Left colon (tissue), 2 donors: ENCODE measurements around the gene PIP5KL1. TPM values are rescaled to one million over a fixed set of nuclear protein-coding genes. Genes with fewer than 3 reads are reported as not detected.
A peak's percentile ranks its signal among the peaks of the same experiment; 100 is the strongest.

Source experiments
- ATAC-seq: fragments of 200-7000 bp; cut with Tn5 transposase; one replicate; pipeline ENCODE4 v1.9.1; 2020; ENCODE audit warnings: mild to moderate bottlenecking, moderate library complexity
- DNase-seq, 2 donors: peaks; one replicate each; pipeline ENCODE4 v3.0.0-alpha.2; 2020
- intact Hi-C, 2 donors: fragments of 100-400 bp; cut with DNase I in 1 of 2; cut with micrococcal nuclease in 1 of 2; formaldehyde crosslinking; loops; one replicate each; pipeline versions ENCODE4 v1.11.2 to v1.14.0; 2022; cut with DNase I, micrococcal nuclease
- total RNA-seq, 2 donors: library from RNA; stranded (reverse); fragmentation: NEBNext Ultra II Directional; extraction: Animal tissue kit (Norgen Biotek cat#: 25700); gene quantifications; one replicate each; pipeline ENCODE4 v1.2.1, GENCODE V29; 2021
- donor health status: DM: no; HTN: no; CAD: no.
- donor health status: DM: yes; HTN: yes; CAD: no.

PIP5KL1 gene
- total RNA-seq, 2 donors from 2014 or later: 1.3 to 1.9 TPM

DNA sequence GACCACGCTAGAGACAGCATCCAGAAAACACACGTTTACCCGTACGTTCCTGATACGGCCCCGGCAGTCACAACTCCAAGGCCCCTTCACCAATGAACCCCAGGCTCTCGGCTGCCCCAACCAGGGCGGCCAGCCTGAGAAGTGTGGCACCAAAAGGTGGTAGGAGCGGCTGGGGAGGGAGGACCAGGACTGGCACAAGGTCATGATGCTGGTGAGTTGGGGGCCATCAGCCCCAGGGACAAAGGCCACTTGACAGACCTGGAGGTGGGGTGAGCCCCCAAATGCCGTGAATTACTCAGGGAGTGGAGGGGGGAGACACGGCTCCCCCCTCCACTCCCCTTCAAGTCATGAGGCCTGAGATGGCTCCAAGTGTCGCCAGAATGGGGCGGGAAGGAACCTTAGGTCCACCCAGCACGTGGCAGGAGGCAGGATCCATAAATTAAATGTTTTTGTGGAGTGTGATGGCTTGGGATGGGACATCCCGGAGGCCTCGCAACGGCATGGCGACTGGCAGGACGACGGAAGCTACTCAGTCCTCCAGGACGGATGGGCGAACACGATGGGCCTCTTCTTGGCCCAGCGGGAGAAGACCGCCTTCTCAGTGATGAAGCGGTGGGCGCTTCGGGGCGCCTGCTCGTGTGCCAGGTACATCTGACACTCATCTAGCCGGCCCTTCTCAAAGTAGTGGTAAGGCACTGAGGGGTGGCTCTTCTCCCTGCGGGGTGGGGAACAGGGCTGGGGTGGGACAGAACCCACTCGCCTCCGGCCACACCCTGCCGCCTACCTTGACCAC, 22.5 kb downstream of the PIP5KL1 start:
- intact Hi-C loops: no loop called here
- DNase-seq (no peak), ATAC-seq (no peak)

DNA sequence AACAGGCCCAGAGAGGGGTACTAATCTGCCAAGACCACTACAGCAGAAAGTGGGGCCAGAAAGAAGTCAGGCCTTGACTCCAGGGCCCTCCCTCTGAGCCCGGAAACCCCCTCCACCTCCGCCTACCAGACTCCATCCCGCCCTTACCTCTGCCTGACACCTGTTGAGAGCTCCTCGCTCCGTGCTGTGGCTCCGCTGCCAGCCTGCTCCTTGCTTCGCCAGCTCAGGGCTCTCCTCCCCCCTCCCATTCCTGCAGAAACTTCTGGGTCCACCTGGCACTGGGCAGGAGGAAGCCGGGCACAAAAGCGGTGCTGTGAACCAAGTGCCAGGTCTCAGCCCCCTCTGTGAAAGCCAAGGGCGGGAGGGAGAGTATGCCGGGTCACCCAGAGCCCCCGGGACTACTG, 24.8 kb downstream of the PIP5KL1 start:
- peak; percentile 59 to 71 for DNase-seq
- intact Hi-C loops: no loop called here
- ATAC-seq: peak; percentile 5

DNA sequence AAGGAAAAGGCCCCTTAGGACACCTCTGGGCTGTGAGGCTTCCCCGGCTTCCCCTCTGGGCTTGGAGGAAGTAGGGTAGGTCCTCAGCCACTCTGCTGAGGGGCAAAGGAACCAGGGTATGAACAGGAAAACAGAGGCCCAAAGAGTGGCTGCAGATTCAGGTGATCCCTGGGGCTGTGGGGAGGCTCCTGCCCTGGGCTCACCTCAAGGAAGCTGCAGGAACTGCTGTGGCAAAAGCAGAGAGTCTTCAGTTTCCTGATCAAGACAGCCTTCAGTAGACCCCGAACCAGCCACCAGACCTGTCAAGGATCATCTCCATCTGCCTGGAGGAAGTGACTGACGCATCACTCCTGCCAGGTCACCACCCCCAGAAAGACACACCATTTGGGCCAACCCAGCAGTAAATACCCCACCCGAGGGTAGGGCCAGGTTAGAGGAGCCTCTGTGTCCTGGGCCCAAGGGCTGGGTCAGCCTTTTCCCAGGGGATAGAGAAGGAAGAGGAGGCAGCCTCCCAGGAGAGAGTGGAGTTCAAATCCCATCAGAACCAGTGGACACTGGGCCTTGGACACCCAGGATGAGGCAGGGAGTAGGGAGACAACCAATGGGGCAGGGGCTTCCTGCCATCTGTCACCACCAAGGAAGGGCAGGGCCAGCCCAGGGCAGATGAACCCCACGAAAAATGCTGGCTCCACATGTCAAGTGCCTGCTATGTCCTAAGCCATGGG, 25.4 kb downstream of the PIP5KL1 start:
- ATAC-seq: peak; percentile 79
- intact Hi-C loops: no loop called here
- peak; percentile 72 to 86 for DNase-seq

DNA sequence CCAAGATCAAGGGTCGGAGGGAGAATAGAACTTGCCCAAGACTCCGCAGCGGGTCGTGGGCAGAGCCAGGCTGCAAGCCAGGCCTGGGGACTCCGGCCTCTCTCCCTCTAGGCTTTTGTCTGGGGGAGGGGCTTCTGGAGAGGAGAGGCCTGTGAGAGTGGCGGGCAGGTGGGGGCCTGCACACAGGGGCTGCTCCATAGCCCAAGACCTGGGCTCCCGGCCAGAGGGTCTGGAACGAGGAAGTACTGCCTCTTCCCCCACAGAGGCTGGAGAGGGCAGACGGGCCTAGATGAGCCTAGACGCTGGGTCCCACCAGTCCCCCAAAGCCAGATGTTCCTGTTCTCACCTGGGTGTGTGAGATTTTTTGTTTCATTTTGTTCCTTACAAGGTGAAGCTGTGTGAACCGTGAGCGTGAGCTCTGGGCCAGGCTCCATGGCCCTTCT, 26.0 kb downstream of the PIP5KL1 start:
- no peak for DNase-seq
- ATAC-seq: peak; percentile 1
- intact Hi-C loops: no loop called here

DNA sequence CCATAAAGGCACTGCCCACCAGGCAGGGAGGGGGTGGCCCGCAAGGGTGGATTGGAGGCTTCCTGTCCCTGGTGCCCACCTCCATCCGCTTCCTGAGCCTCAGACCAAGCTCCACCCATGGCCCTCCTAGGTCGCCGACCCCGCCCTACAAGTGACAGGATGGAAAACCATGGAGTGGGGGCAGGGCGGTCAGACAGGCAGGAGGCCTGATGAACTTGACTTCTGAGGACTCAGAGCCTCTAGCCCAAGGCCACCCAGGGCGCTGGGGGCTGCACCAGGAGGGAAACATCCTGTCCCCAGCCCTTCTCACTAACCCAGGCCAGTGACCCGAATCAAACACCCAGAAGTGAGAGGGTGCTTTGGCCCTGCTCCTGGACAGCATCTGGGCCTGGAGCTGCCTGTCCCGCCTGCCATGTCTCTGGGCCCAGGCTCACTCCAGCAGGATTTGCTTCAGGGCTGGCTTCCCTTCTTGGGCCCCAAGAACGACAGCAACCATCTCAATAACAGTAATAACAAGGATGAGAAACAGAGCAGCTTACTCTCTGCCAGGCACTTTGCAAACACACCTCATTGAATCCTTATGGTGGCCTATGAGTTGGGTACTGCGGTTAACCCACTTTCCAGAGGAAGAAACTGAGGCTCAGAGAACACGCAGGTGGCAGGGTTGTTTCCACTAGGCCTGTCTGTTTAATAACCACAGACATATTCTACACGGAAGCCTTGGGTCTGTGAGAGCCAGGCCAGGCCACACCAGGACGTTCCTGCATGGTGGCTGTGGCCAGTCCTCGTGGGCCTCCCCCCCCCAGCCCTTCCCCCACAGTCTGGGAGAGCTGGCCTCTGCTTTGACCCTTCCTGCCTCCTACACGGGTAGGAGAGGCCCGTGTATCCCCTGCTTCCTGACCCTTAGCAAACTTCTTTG, 26.8 kb downstream of the PIP5KL1 start:
- peak; percentile 65 for ATAC-seq
- DNase-seq: peak; percentile 95
- intact Hi-C loops: no loop called here

DNA sequence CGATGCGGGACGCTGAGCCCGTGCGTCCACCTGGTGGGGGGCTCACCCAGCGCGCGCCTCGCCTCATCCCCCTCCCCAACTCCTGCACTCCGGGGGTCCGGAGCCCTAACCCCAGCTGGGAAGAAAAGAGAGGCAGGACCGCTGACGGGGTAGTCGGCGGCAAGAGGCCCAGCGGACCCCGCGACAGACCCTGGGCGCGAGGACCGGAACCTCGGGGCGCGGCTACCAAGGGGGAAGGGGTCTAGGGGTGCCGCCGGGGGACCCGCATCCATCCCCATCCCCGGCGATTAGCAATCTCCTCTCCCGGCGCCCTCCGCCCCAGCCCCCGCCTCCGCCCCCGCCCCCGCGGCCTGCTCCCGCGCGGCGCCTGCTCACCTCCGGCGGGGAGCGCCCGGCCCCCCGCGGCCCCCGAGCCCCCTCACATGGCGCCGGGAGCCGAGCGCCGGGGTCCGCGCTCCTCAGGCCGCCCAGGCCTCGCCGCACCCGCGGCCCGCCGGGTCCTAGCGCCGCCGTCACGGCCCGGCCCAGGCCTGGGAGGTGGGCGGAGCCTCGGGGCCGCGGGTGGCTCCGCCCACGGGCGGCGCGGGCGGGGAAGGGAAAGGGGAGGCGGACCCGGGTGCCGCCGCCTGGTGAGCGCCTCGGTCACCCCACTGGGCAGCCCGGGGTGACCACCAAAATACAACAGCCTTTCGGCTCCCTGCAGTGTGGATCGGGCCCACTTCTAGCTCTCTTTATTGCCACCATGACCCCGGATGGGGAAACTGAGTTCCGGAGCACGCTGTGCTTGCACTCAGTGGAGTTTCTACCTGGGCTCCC, 31.2 kb downstream of the PIP5KL1 start, which contains the start of gene ST6GALNAC6:
ST6GALNAC6 (minus strand) TSS at position 476 of the 816 bp plus-strand sequence. CDS start 1,622 bp downstream, outside the sequence.
- DNase-seq: peak; percentile 66 to 80
- intact Hi-C loops: no loop called here
- peak; percentile 70 for ATAC-seq

DNA sequence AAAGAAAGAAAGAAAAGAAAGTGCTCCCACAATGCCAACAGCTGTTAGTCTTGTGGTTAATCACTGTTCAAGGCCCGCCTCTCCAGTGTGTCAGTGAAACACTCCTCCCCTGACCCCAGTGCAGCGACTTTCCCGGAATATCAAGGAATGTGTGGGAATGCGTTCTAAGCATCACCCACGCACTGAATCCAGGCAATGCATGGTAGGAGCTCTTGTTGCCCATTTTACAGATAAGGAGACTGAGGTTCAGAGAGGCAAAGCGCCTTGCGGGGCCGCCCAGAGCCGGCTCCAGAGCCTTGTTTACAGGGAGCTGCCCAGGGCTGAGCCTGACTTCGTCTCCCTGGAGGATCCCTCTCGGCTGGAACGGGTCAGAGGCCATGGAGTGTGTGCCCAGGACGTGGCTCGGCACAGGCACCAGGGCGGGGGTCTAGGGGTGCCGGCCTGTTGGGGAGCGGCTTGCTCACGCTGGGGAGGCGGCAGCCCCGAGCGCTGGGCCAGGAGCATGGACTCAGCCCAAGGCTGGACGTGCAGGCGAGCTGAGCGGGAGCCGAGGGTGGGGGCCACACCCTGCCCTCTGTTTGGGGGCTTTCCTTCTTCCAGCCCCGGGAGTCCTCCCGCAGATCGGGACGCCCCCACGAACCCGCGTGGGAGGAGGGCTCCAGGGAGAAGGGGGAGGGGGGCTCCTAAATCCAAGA, 32.0 kb downstream of the PIP5KL1 start:
- intact Hi-C loops: no loop called here
- ATAC-seq (peak; percentile 28), DNase-seq (no peak)

DNA sequence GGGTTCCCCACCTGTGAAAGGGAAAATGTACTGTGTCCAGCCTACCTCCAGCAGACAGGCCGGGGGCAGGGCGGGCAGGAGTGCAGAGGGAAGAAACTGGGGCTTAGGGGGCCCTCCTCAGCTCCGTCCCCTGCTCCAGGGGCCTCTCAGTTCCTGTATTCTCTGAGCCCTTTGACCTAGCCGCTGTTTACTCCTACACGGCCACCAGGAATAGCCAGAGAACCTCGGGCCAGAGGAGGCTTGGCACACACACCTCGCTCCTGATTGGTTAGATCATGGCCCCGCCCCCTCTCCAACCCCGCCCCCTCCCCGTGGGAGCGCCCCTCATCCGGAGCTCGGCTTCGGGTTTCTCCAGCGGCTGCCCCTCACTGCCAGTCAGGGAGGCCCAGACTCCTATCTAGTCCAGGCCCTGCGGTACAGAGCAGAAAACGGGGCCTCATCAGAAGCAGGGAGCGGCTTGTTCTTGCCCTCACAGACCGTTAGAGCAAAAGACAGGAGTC, 33.3 kb downstream of the PIP5KL1 start:
- intact Hi-C loops: no loop called here
- peak; percentile 37 for ATAC-seq

DNA sequence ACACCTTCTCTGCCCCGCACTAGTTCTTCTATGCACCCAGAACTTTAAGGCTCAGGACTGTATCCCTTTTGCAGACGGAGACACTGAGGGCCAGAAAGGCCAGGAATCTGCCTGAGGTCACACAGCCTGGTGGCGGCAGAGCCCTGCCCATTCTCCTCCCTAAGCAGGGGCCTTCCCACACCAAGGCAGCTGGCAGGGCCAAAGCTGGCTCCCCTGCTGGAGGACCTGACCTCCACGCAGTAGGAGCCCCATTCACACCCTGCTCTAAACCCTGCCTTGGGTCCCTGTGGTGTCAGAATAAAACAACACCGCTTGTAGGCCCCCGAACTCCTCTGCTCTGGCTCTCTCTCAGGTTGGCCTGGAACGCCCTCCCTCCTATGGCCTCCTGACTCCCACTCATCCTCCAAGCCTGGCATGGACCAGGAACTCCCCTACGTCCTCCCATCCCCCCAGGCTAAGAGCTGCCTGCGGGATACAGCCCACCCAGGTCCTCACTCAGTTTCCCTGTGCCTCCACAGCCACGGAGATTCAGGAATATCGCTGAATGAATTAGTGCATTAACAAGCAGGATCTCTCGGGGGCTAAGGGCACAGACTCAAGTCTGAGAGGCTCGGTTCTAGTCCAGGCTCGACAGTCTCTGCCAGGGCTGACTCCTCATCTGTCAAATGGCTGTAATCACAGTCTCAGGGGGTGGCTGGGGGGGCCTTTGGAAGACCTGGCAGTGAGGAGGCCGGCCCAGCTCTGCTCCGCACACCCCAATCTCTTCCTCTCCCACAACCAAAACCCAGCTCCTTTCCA, 34.0 kb downstream of the PIP5KL1 start:
- DNase-seq (no peak), ATAC-seq (no peak)
- intact Hi-C loops: no loop called here

More for the DNA sequence above, 33.3 kb downstream of the PIP5KL1 start:
- peak; percentile 64 to 72 for DNase-seq

DNA sequence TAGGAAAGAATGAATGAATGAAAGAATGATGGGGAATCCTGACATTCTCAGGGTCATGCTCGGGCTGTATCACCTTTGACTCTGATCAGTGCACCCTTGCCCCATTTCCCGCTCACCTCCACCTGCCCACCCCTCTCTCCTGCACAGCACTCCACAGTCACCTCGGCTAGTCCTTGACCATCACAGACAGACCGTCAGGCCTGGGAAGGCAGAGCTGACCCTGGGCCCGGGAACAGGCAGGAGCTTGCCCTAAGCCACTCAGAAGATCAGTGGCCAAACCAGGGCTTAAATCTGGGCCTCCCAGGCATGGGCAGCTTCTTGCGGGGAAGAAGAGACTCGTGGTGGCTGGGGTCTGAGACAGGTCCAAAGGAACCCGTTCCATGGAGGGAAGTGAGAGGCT, 34.8 kb downstream of the PIP5KL1 start:
- DNase-seq: no peak
- intact Hi-C loops: no loop called here
- no peak for ATAC-seq

DNA sequence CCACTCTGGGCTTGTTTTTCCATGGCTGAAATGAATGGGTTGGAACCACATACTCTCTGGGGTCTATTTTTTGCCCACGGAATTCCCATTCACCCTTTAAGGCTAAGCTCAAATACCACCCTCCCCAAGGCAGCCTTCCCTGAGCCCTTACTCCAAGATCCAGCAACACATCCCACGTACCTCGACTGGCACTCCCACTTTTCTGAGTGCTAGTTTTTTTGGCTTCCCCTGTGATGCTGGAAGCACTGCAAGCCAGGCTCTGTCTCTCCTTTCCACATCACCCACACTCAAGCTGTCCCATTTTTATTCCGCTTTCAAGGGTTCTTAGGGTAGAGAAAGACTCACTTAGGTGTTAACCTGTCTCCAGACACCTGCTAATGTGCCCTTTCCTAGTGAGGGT, 37.2 kb downstream of the PIP5KL1 start:
- DNase-seq (no peak), ATAC-seq (no peak)
- intact Hi-C loops: no loop called here

DNA sequence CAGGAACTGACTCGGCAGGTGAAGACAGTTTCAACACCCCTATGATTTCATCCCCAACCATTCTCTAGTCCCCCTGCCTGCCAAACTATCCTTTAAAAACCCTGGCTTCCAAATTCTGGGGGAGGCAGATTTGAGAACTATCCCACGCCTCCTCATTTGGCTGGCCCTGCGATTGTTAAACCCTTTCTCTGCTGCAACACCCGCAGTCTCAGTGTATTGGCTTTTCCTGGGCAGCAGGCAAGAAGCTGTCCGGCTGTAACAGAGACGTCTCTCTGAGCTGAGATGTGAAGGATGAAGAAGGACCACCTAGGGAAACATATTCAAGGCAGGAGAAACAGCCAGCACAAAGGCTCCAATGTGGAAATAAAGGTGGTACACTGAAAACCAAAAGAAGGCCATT, 37.7 kb downstream of the PIP5KL1 start:
- no peak for DNase-seq

DNA sequence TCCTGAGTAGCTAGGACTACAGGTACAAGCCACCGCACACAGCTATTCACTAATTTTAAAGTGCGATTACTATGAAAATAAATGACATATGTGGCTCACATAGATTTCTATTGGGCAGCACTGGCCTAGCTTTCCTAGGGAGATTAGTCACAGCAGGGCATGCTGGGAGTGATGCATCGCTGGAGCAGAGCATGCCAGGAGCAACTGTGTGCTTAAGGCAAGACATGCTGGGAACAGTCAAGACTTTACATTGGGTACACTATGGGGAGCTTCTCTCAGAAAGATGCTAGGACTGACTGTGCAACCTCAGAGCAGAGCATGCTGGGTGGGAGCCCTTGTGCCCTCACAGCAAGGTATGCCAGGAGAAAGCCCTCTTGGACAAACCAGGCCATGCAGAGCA, 40.5 kb downstream of the PIP5KL1 start:
- DNase-seq (no peak), ATAC-seq (no peak)
- intact Hi-C loops: no loop called here

More for the DNA sequence above, 37.7 kb downstream of the PIP5KL1 start:
- intact Hi-C loops: no loop called here
- ATAC-seq: no peak

DNA sequence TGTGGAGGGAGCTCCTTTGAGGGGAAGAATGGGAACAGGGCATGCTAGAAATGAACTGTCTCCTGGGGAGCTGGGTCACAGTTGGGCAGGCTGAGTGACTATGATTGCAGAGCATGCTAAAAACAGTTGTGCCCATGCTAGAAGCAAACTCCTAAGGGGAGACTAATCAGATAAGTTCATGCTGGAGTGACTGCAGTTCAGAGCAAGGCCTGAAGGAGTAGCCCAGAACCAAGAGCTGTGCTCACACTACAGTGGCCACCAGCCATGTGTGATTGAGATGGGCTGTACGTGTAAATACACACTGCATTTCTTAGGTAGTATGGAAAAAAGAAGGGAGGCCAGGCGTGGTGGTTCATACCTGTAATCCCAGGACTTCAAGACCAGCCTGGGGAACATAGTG, 42.8 kb downstream of the PIP5KL1 start:
- intact Hi-C loops: no loop called here
- ATAC-seq: no peak
- DNase-seq: no peak

DNA sequence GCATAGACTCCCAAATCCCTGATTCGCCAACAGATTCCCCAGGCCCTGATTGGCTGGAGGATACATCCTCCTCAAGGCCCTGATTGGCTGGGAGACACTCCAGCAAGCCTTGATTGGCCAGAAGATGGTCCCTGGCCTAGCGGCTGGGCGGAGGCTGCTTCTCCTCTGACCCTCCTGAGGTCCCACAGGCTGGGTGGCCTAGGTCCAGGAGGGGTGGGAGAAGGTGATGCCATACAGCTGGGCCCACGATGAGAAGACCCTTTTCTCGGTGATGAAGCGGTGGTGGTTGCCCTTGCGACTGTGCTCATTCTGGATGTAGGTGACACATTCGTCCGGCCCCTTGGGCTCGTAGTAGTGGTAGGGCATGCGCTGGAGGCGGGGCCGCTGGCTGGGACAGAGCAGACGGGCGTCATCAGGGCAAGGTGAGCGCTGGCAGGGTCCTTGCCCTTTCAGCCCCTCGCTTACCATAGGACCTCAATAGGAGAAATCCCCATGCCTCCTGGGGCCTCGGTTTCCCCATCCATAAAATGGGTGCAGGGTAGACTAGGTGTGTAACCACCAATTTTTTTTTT, 44.1 kb downstream of the PIP5KL1 start:
- ATAC-seq (no peak), DNase-seq (no peak)
- intact Hi-C loops: no loop called here

DNA sequence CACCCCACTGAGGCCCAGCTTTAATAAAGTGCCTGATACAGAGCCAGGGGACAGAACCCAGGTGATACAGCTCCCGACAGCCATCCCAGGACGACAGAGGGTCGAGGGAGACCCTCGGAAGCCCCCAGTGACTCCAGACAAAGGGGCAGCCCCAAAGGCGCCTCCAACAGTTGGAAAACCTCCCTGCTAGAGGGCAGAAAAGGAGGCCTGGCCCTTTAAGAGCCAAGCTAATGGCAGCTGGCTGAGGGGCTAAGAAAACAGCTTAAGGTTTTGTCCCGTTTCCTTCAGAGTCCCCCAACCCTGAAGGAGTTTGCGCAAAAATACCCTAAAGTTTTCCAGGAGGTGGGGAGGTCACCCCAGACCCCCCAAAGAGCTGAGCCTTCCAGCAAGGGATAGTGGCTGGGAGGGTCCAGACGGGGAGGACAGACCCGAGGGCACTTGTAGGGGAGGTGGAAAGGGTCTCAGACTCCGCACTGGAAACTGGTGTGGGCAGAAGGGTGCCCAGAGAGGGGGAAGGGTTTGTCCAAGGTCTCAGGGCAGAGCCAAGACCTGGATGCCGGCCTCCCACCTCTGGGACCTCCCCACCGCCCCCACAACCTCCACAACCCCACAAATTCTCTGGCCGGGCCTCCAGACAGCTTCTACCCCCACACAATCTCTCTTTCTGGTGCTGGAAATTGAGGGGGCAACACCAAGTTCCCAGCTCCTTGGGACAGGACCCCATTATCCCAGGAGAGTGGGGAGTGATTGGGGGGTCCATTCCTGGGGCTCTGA, 44.9 kb downstream of the PIP5KL1 start:
- DNase-seq (no peak), ATAC-seq (no peak)
- intact Hi-C loops: no loop called here
